GM12892 (cell line): ENCODE measurements around the gene NPS.

Experiments used
- POLR2A ChIP-seq: IDR thresholded peaks from 2 replicates; pipeline ENCODE4 v1.6.1; 2011; ENCODE audit warnings: low read depth, low read length, control low read depth
- POLR2AphosphoS5 ChIP-seq: IDR thresholded peaks from 2 replicates; pipeline ENCODE4 v1.6.1; 2011; ENCODE audit warnings: low read depth, low read length, control low read depth
- TAF1 ChIP-seq: IDR thresholded peaks from 2 replicates; pipeline ENCODE4 v1.6.1; 2011; ENCODE audit warnings: low read depth, mild to moderate bottlenecking, control low read depth, low read length, borderline replicate concordance

DNA sequence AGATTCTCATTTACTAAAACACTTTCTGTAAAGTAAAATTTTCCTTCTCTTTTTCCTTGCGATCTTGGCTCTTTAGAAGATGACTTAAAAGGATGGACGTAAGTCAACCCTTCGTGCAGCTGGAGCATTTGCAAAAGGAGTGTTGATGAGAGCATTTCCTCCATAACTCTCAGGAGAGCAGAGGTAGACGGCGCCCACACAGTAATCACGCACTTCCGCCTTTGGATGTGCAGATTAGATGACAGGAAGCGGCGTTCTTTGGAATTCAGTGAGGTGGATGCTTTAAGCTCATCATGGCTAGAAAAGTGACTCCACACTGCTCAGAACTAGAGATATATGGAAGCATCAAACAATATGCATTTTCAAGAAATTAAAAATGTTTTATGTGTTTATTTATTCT is 43.0 kb upstream of the NPS start:
- TF ChIP-seq POLR2A (no peak), POLR2AphosphoS5 (no peak), TAF1 (no peak)
